WTC11 (cell line): ENCODE data around the gene C3orf18.

Source experiments
- CBFB ChIP-seq: sonication (generic); formaldehyde crosslinking; IDR thresholded peaks from 2 replicates; pipeline ENCODE4 v1.8.1; 2022; ENCODE audit warnings: mild to moderate bottlenecking, low read depth, missing genetic modification reagents
- CREB1 ChIP-seq: sonication (generic); formaldehyde crosslinking; IDR thresholded peaks from 2 replicates; pipeline ENCODE4 v1.8.0; 2023; ENCODE audit warnings: mild to moderate bottlenecking, missing genetic modification reagents
- CREM ChIP-seq: sonication (generic); formaldehyde crosslinking; IDR thresholded peaks from 2 replicates; pipeline ENCODE4 v1.8.1; 2022; ENCODE audit warnings: mild to moderate bottlenecking, missing genetic modification reagents, moderate library complexity
- MYBL2 ChIP-seq: sonication (generic); formaldehyde crosslinking; IDR thresholded peaks from 2 replicates; pipeline ENCODE4 v1.8.1; 2023; ENCODE audit warnings: mild to moderate bottlenecking, moderate library complexity, missing genetic modification reagents
- TEAD1 ChIP-seq: sonication (generic); formaldehyde crosslinking; IDR thresholded peaks from 2 replicates; pipeline ENCODE4 v1.8.0; 2022; ENCODE audit warnings: mild to moderate bottlenecking, missing genetic modification reagents
- ZNF138 ChIP-seq: sonication (generic); formaldehyde crosslinking; conservative IDR thresholded peaks from 2 replicates; pipeline ENCODE4 v1.8.1; 2022; ENCODE audit warnings: mild to moderate bottlenecking, moderate library complexity, missing genetic modification reagents
- ZNF219 ChIP-seq: sonication (generic); formaldehyde crosslinking; IDR thresholded peaks from 2 replicates; pipeline ENCODE4 v1.8.0; 2023; ENCODE audit warnings: missing genetic modification reagents, mild to moderate bottlenecking, borderline replicate concordance
- ZNF423 ChIP-seq: fragments of 250-450 bp; sonication (Bioruptor Pico); IDR thresholded peaks from 2 replicates; pipeline ENCODE4 v2.1.2; 2022; ENCODE audit warnings: mild to moderate bottlenecking, moderate library complexity
- TF ChIP-seq, protein P1 (sequence below): fragments of 200-600 bp; IDR thresholded peaks from 2 replicates; pipeline ENCODE4 v1.8.0; 2022; ENCODE audit warnings: antibody characterized with exemption
- TF ChIP-seq, protein P2 (sequence below): sonication (generic); formaldehyde crosslinking; IDR thresholded peaks from 2 replicates; pipeline ENCODE4 v1.8.0; 2022; ENCODE audit warnings: mild to moderate bottlenecking, missing genetic modification reagents
- TF ChIP-seq, protein P3 (sequence below): sonication (generic); formaldehyde crosslinking; IDR thresholded peaks from 2 replicates; pipeline ENCODE4 v1.8.1; 2023; ENCODE audit warnings: mild to moderate bottlenecking, missing genetic modification reagents, moderate library complexity
- TF ChIP-seq, protein P4 (sequence below): fragments of 250-450 bp; sonication (Bioruptor Pico); IDR thresholded peaks from 2 replicates; pipeline ENCODE4 v1.9.0; 2021; ENCODE audit warnings: mild to moderate bottlenecking, borderline replicate concordance
- TF ChIP-seq, protein P5 (sequence below): sonication (generic); formaldehyde crosslinking; IDR thresholded peaks from 2 replicates; pipeline ENCODE4 v1.8.1; 2022; ENCODE audit warnings: low read depth, missing genetic modification reagents, borderline replicate concordance
- TF ChIP-seq, protein P6 (sequence below): sonication (generic); formaldehyde crosslinking; IDR thresholded peaks from 2 replicates; pipeline ENCODE4 v1.8.0; 2023; ENCODE audit warnings: mild to moderate bottlenecking, missing genetic modification reagents

DNA sequence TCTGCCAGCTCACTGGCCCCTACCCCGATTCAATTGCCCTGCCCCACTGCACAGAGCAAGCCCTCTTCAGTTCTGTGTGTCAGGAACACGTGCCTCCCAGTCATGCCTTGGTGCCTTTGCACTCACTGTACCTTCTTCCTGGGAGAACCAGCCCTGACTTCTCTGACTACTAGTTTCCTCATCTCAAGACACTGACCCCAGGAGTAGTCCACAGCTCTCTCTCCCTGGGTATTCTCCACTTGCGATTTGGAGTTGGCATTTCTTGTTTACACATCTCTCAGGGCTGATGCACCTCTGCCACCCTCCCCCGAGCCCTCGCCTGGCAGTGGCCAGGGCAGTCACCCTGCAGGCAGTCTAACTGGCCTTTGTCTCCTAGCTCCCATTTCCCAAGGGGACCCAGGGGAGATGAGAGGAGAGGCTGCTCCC is 38.4 kb upstream of the C3orf18 start:
- TF ChIP-seq, protein P1, sequence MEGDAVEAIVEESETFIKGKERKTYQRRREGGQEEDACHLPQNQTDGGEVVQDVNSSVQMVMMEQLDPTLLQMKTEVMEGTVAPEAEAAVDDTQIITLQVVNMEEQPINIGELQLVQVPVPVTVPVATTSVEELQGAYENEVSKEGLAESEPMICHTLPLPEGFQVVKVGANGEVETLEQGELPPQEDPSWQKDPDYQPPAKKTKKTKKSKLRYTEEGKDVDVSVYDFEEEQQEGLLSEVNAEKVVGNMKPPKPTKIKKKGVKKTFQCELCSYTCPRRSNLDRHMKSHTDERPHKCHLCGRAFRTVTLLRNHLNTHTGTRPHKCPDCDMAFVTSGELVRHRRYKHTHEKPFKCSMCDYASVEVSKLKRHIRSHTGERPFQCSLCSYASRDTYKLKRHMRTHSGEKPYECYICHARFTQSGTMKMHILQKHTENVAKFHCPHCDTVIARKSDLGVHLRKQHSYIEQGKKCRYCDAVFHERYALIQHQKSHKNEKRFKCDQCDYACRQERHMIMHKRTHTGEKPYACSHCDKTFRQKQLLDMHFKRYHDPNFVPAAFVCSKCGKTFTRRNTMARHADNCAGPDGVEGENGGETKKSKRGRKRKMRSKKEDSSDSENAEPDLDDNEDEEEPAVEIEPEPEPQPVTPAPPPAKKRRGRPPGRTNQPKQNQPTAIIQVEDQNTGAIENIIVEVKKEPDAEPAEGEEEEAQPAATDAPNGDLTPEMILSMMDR: no peak
- TF ChIP-seq TEAD1 (CRISPR knock-in tag): no peak
- TF ChIP-seq, protein P2, sequence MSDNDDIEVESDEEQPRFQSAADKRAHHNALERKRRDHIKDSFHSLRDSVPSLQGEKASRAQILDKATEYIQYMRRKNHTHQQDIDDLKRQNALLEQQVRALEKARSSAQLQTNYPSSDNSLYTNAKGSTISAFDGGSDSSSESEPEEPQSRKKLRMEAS (CRISPR knock-in tag): no peak
- no peak for TF ChIP-seq ZNF138 (CRISPR knock-in tag)
- no peak for TF ChIP-seq CREB1 (CRISPR knock-in tag)
- TF ChIP-seq ZNF219 (CRISPR knock-in tag): no peak
- no peak for TF ChIP-seq MYBL2 (CRISPR knock-in tag)
- TF ChIP-seq, protein P3, sequence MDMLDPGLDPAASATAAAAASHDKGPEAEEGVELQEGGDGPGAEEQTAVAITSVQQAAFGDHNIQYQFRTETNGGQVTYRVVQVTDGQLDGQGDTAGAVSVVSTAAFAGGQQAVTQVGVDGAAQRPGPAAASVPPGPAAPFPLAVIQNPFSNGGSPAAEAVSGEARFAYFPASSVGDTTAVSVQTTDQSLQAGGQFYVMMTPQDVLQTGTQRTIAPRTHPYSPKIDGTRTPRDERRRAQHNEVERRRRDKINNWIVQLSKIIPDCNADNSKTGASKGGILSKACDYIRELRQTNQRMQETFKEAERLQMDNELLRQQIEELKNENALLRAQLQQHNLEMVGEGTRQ (CRISPR knock-in tag): no peak
- TF ChIP-seq CBFB (CRISPR knock-in tag): no peak
- no peak for TF ChIP-seq CREM (CRISPR knock-in tag)
- TF ChIP-seq, protein P4, sequence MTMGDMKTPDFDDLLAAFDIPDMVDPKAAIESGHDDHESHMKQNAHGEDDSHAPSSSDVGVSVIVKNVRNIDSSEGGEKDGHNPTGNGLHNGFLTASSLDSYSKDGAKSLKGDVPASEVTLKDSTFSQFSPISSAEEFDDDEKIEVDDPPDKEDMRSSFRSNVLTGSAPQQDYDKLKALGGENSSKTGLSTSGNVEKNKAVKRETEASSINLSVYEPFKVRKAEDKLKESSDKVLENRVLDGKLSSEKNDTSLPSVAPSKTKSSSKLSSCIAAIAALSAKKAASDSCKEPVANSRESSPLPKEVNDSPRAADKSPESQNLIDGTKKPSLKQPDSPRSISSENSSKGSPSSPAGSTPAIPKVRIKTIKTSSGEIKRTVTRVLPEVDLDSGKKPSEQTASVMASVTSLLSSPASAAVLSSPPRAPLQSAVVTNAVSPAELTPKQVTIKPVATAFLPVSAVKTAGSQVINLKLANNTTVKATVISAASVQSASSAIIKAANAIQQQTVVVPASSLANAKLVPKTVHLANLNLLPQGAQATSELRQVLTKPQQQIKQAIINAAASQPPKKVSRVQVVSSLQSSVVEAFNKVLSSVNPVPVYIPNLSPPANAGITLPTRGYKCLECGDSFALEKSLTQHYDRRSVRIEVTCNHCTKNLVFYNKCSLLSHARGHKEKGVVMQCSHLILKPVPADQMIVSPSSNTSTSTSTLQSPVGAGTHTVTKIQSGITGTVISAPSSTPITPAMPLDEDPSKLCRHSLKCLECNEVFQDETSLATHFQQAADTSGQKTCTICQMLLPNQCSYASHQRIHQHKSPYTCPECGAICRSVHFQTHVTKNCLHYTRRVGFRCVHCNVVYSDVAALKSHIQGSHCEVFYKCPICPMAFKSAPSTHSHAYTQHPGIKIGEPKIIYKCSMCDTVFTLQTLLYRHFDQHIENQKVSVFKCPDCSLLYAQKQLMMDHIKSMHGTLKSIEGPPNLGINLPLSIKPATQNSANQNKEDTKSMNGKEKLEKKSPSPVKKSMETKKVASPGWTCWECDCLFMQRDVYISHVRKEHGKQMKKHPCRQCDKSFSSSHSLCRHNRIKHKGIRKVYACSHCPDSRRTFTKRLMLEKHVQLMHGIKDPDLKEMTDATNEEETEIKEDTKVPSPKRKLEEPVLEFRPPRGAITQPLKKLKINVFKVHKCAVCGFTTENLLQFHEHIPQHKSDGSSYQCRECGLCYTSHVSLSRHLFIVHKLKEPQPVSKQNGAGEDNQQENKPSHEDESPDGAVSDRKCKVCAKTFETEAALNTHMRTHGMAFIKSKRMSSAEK (CRISPR knock-in tag): no peak
- TF ChIP-seq ZNF423: no peak
- TF ChIP-seq, protein P5, sequence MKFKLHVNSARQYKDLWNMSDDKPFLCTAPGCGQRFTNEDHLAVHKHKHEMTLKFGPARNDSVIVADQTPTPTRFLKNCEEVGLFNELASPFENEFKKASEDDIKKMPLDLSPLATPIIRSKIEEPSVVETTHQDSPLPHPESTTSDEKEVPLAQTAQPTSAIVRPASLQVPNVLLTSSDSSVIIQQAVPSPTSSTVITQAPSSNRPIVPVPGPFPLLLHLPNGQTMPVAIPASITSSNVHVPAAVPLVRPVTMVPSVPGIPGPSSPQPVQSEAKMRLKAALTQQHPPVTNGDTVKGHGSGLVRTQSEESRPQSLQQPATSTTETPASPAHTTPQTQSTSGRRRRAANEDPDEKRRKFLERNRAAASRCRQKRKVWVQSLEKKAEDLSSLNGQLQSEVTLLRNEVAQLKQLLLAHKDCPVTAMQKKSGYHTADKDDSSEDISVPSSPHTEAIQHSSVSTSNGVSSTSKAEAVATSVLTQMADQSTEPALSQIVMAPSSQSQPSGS (CRISPR knock-in tag): no peak
- TF ChIP-seq, protein P6, sequence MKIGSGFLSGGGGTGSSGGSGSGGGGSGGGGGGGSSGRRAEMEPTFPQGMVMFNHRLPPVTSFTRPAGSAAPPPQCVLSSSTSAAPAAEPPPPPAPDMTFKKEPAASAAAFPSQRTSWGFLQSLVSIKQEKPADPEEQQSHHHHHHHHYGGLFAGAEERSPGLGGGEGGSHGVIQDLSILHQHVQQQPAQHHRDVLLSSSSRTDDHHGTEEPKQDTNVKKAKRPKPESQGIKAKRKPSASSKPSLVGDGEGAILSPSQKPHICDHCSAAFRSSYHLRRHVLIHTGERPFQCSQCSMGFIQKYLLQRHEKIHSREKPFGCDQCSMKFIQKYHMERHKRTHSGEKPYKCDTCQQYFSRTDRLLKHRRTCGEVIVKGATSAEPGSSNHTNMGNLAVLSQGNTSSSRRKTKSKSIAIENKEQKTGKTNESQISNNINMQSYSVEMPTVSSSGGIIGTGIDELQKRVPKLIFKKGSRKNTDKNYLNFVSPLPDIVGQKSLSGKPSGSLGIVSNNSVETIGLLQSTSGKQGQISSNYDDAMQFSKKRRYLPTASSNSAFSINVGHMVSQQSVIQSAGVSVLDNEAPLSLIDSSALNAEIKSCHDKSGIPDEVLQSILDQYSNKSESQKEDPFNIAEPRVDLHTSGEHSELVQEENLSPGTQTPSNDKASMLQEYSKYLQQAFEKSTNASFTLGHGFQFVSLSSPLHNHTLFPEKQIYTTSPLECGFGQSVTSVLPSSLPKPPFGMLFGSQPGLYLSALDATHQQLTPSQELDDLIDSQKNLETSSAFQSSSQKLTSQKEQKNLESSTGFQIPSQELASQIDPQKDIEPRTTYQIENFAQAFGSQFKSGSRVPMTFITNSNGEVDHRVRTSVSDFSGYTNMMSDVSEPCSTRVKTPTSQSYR (CRISPR knock-in tag): no peak
